Globus pallidus (tissue), 1 donor: ENCODE data around the gene RGS21.
"Not testable (repeated sequence)": the region's sequence is repeated elsewhere in the genome, so short reads cannot be mapped to it uniquely, and the experiment has no call there.

ENCODE experiments used
- DNase-seq: peaks from one replicate; pipeline ENCODE4 v3.0.0-alpha.2; 2015; ENCODE audit warnings: low spot score

The RGS21 gene, protein sequence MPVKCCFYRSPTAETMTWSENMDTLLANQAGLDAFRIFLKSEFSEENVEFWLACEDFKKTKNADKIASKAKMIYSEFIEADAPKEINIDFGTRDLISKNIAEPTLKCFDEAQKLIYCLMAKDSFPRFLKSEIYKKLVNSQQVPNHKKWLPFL

GRCh38 chr1:192316942-192317450 lies at the start of gene RGS21:
TSS of gene RGS21 (plus strand) at chr1:192316992. CDS start at chr1:192343037, 26,045 bp downstream.
- no peak for DNase-seq

DNA sequence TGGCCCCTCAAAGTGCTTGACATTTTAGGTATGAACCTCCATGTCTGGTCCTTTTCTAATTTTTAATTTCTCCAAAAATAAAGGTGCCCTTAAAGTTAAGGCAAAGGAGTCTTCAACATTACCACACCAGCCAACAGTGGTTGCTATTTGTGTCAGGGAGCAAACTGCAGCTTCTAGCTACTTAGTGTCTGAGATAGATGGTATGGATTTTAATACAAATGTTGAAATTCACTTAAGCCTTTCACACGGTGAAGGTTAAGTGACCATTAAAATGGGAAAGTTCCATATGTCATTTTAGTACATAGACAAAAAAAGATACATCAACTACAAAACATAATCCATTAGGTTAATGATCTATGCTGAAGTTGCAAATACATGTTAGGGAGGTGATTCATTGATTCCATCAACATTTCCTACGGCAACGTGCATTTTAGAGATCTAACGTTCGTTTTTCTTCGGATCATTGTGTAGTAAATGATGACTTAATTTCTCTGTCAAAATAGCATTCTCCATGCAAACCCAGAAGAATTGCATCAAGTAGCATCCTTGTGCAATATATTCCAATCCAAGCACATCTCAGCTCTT lies 48.2 kb upstream of the RGS21 start:
- DNase-seq = no peak

DNA sequence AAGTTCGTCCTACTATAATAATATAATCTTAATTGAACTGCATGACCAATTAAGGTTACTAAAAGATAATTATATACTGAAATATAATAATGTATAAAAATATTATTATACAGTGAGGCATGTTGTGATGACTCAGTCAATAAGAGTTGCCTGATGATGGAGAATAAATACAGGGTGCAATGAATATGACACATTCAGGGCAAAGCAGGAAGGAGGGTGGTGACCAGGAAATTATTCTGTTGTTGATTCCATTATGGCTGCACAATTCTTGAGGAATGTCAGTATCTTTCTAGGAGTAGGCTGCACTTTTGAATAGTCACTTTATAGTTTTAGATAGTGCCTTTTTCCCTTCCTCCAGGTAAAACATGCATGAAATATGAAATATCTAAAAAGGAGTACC lies 46.4 kb upstream of the RGS21 start:
- no peak for DNase-seq

DNA sequence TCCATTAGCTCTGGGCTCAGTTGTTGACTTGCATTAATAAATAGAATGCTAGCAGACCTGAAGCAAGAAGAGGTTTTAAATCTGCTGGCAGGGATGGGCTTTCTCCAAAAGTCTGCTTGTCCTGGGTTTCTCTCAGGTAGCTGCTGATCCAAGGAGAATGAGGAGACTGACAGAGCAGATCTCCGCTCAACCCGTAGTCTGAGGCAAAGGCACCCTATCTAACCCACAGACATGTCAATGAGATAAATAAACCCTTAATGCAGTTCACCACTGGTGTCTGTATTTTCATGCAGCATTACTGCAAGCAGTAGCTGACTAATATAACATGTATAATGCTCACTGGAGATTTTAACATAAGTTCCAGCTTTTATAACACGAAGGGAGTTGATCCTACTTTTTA lies 44.1 kb upstream of the RGS21 start:
- no peak for DNase-seq

DNA sequence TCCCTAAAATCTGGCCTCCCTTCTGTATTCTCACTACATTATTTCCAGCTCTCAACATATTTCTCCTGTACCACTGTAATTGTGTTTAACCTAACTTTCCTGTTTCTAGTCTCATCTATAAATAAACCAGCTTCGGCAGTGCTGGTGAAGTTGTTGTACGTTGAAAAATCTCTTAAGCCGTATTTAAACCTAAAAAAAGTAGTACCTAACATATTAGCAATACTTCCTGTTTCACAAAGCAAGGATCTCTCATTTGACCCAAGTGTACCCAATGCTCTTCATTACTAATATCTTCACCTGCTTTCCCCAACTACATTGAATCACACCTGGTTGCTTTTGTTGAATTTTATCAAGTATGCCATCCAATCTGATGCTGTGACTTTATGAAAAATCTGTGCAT lies 42.2 kb upstream of the RGS21 start:
- no peak for DNase-seq

GRCh38 chr1:192277635-192278034 lies 39.2 kb upstream of the RGS21 start:
- DNase-seq = no peak

DNA sequence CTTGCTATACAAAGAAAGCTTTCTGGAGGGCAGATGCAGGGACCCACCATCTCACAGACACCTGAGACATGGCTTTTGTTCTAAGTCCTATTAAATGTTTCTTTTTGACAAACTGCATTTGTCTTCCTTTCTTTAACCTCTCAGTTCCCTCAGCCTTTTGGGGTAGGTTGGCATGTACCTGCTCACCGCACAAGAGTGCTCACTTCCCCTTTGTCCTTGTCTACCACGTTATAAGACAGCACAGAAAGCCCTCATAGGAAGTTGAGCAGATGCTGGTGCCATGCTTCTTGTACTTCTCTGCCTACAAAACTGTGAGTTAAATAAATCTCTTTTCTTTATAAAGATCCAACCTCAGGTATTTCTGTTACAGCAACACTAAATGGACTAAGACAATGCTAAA lies 31.9 kb upstream of the RGS21 start:
- DNase-seq = no peak

DNA sequence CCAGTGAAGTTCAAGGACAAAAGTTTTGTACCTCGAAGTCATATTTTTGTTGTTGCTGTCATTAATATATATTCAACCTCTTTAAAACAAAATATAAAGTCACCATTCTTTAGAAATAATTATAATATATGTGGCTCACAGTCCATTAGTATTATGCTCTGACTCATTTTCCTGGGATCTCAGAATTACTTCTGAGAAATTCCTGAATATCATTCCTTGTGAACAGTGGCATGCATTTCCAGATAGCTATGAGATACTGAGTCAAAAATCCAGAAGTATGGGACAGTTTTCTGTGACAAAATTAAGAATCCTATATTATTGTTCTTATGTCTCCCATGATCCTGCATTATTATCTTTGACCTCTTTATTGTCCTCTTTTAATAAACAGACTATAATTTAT lies 13.8 kb upstream of the RGS21 start:
- DNase-seq = no peak

DNA sequence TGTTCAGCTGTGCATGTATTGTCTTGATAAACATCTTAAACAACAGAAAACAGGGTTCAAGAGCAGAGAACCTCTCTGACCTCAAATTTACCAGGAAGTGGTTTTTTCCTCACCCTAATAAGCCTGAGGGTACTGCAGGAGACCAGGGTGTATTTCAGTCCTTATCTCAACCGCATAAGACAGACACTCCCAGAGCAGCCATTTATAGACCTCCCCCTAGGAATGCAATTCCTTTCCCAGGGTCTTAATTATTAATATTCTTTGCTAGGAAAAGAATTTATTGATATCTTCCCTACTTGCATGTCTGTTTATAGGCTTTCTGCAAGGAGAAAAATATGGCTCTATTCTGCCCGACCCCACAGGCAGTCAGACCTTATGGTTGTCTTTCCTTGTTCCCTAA lies 8.5 kb upstream of the RGS21 start:
- not testable (repeated sequence) for DNase-seq

GRCh38 chr1:192311281-192311680 lies 5.5 kb upstream of the RGS21 start:
- DNase-seq = peak; percentile 0

- DNase-seq = no peak
Observed at GRCh38 chr1:192327997-192328396, 11.2 kb downstream of the RGS21 start.

- no peak for DNase-seq
Observed at GRCh38 chr1:192342842-192343241, 26.1 kb downstream of the RGS21 start.

GRCh38 chr1:192343344-192343743 lies 26.6 kb downstream of the RGS21 start:
- no peak for DNase-seq

DNA sequence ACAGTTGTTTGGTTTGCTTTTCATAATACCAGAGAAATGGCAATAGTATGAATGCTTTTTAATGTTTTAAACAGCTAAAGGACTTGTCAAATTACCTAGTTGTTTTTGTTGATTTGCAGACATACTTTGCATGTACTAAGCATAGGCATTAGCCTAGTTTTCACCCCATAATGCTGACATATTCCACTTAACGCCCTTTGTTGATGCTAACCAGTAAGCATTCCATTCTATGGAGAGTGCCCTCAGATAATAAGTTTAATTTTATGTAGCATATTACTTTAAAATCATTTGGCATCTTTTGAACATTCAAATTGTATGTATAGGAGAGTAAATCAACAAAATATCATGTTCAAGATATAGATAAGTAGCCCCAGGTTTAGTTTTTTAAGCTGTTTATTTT lies 32.5 kb downstream of the RGS21 start:
- DNase-seq = no peak

DNA sequence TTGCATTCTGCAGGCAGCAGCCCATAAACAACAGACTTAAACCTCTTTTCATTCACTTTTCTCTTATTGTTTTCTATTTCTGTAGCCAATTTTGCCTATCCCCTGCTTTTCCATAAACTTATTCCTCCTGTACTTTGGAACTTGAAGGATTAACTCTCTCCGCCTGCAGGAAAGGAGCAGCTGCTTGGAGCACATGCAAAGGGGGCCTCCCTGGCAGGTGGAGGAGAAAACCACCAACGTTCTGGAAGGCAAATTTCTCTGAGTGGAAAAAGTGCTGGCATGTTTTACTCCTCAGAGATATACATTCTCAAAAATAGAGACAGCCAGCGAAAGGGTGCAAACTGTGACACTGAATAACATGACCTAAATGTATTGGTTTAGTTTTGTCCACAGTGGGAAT lies 33.6 kb downstream of the RGS21 start:
- DNase-seq = no peak

DNA sequence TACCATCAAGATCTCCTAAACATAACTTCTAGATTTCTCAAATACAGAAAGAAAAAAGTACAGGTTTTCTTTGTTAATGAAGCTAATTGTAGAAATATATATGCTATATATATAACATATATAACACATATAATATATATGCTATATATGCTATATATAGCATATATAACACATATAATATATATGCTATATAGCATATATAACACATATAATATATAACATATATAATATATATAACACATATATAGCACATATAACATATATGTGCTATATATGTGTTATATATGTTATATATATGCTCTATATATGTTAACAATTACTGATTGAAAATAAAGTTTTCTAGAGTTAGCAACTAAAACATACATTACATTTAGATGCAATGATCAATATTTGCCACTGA lies 34.8 kb downstream of the RGS21 start:
- DNase-seq = no peak

DNA sequence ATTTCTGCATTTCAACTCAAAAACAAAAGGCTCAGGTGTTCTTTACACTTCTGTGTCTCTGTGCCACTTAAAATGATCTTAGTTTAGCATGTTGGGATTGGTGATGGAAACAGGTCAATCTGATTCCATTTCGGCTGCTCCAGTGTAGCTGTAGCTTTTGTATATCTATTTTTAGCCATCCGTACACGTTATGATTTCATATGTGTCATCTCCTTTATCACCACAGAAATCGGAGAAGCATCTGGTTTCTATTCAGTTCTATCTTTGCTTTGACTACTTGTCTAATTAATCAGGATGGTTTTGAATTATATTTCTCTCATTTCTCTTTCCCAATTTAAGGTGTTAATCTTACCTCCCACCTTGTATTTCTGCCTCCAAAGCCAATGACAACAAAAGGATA lies 41.1 kb downstream of the RGS21 start:
- DNase-seq = no peak

GRCh38 chr1:192358402-192358801 lies 41.6 kb downstream of the RGS21 start:
- no peak for DNase-seq

DNA sequence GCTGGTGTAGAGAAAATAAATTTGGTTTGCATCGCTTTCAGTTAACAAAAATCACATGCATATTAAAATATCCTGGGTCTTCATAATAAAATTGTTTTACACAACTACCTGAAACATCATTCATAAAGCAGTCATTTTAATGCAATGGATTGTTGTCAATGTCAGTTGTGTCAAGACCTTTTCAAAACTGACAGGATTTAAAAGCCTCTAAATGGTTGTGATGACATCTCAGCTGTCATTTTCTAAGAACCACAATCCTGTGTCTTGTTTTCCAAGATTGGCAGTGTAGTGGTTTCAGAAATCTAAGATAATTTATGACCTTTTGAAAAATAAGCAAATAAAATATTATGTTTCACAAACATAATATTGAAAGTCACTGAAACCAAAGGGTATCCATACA lies 42.0 kb downstream of the RGS21 start:
- no peak for DNase-seq

DNA sequence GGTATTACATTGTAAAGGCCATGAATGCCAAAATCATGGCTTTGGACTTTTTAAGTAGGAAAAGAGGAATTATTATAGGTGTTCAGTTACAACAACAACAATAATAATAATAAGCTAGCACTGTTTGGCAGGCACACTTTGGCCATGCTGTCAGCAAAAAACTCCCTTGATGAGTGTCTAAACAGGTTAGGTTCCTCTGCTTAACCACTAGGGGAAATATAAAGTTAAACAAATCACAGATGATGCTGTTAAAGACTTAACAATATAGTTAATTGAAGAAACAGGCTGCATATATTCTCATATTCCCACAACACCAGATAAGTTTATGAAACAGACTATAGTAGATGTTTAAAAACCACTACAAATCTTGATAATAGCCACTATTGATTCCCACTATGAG lies 46.4 kb downstream of the RGS21 start:
- no peak for DNase-seq

- DNase-seq = no peak
Observed at GRCh38 chr1:192367436-192367835, 50.6 kb downstream of the RGS21 start.

DNA sequence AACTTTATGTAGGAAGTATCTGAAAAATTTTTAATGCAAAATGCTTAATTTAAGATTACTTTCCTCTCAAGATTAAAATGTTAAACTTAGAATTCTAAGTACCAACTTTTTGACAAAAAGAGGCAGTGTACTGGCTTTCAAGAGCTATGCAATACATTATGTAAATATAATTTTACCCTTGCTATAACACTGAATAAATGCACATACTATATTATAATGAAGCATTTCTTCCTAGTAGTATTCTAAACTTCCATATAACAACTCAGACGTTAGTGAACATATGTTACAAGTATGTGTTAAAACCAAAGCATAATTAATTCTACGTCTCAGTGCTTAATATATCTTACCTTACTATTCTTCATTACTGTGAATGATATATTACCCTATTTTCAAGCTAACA lies 58.5 kb downstream of the RGS21 start:
- no peak for DNase-seq

DNA sequence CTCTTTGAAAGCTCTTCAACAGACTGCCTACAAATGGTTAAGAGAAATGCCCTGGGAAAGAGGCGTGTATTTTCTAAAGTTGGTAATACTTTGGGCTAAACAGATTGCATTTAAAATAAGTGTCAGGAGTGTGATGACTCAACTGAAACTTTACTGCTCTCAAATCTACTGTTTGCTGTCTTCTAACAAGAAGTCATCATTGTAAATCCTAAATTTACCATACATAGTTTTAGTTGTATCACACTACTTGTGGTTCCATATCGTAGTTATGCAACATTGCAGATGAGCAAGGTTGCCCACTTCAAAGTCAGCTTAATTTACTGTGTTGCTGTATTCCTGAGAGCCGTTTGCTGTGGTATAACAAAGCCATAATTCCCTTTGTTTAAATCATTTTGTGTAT lies 59.6 kb downstream of the RGS21 start:
- no peak for DNase-seq

GRCh38 chr1:192378276-192378675 lies 61.5 kb downstream of the RGS21 start:
- DNase-seq = no peak
